HepG2 (cell line): Measurements from ENCODE around the gene CHSY3. TPM values are rescaled to one million over a fixed set of nuclear protein-coding genes. Genes with fewer than 3 reads are reported as not detected.

Experiments
- ATAC-seq: fragments of 200-7000 bp; cut with Tn5 transposase; 3 replicates; pipeline ENCODE4 v1.9.1; 2020; ENCODE audit warnings: mild to moderate bottlenecking, moderate library complexity
- BruUV-seq: library from RNA; stranded (reverse); fragments of 400-500 nt; replicated peaks from 2 replicates; lab custom pipeline; 2021; lab: Mats Ljungman, UMichigan
- CTCF ChIA-PET: fragments of 300-600 bp; formaldehyde crosslinking; extraction: SDS; loops from one replicate; lab custom pipeline; 2021; ENCODE audit warnings: low total read pairs, inconsistent platforms, low intra/inter-chr PET ratio; lab: Yijun Ruan, JAX
- POLR2A ChIA-PET: fragments of 350-600 bp; sonication (Branson Sonifier 250); formaldehyde crosslinking; loops from one replicate; lab custom pipeline; 2020; ENCODE audit warnings: antibody characterized with exemption, inconsistent platforms; lab: Yijun Ruan, JAX
- DNase-seq: peaks from one replicate; pipeline ENCODE4 v3.0.0-alpha.2; 2015; ENCODE audit warnings: low spot score
- FAIRE-seq: peaks from 3 replicates; lab custom pipeline; 2011; peaks lifted over from hg19 to GRCh38; lab: Jason Lieb, UNC
- H2AFZ ChIP-seq: one replicate; pipeline ENCODE4 v1.6.1; 2011; ENCODE audit warnings: low read length, inconsistent platforms
- H3K27ac ChIP-seq: fragments of 300-600 bp; 3 replicates; pipeline ENCODE4 v1.8.0; 2011; ENCODE audit warnings: mixed run types, mild to moderate bottlenecking, mixed read lengths, low read length, inconsistent platforms; ENCODE audit not compliant: insufficient read depth; ENCODE audit errors: extremely low read length
- H3K27me3 ChIP-seq, 2 experiments: fragments of 200-600 bp in 1 of 2; 2 replicates in 1 of 2; 3 replicates in 1 of 2; pipeline versions ENCODE4 v1.6.0 to v1.8.0; 2011; ENCODE audit warnings: low read length in 2 of 2, mild to moderate bottlenecking in 2 of 2, moderate library complexity in 2 of 2, inconsistent platforms in 1 of 2; ENCODE audit not compliant: insufficient read depth in 2 of 2, control insufficient read depth in 1 of 2
- H3K36me3 ChIP-seq, 2 experiments: fragments of 200-600 bp in 1 of 2; replicated peaks in 1 of 2; 2 replicates in 1 of 2; 3 replicates in 1 of 2; pipeline versions ENCODE4 v1.5.1 to v1.8.0; 2011; ENCODE audit warnings: low read length in 2 of 2, inconsistent platforms in 1 of 2; ENCODE audit not compliant: insufficient read depth in 2 of 2, control insufficient read depth in 1 of 2
- H3K4me1 ChIP-seq: 2 replicates; pipeline ENCODE4 v1.5.1; 2012; ENCODE audit warnings: low read length, inconsistent platforms; ENCODE audit not compliant: insufficient read depth
- H3K4me2 ChIP-seq: 2 replicates; pipeline ENCODE4 v1.6.0; 2011; ENCODE audit warnings: low read depth, low read length, inconsistent platforms
- H3K4me3 ChIP-seq, 3 experiments: fragments of 200-600 bp in 1 of 3; sonication (generic), shearing (Covaris generic) in 1 of 3; replicated peaks in 1 of 3; 2 replicates each; pipeline ENCODE4 v1.5.1; 2011 to 2016; ENCODE audit warnings: low read length in 3 of 3, inconsistent platforms in 2 of 3, low read depth in 2 of 3, mild to moderate bottlenecking in 2 of 3, control low read depth in 1 of 3, mixed read lengths in 1 of 3; ENCODE audit not compliant: insufficient read depth in 1 of 3
- H3K79me2 ChIP-seq: one replicate; pipeline ENCODE4 v1.6.1; 2011; ENCODE audit warnings: low read length, inconsistent platforms; ENCODE audit not compliant: insufficient read depth
- H3K9ac ChIP-seq: 2 replicates; pipeline ENCODE4 v1.6.0; 2011; ENCODE audit warnings: mild to moderate bottlenecking, low read depth, low read length, inconsistent platforms; ENCODE audit not compliant: insufficient read depth
- H3K9me3 ChIP-seq: 2 replicates; pipeline ENCODE4 v1.5.1; 2012; ENCODE audit warnings: mild to moderate bottlenecking, low read length
- H4K20me1 ChIP-seq: 2 replicates; pipeline ENCODE4 v1.6.0; 2011; ENCODE audit warnings: inconsistent platforms, mild to moderate bottlenecking, low read length, moderate library complexity; ENCODE audit not compliant: insufficient read depth
- ARNT ChIP-seq: fragments of 450-650 bp; IDR thresholded peaks from 2 replicates; pipeline ENCODE4 v1.6.1; 2017
- KDM2A ChIP-seq: sonication (generic); formaldehyde crosslinking; IDR thresholded peaks from 2 replicates; pipeline ENCODE4 v1.4.0; 2020; ENCODE audit warnings: low read depth, missing genetic modification reagents, borderline replicate concordance
- MZF1 ChIP-seq: sonication (generic); formaldehyde crosslinking; IDR thresholded peaks from 2 replicates; pipeline ENCODE4 v1.8.1; 2023; ENCODE audit warnings: mild to moderate bottlenecking, missing genetic modification reagents, borderline replicate concordance
- NR0B2 ChIP-seq: sonication (generic); formaldehyde crosslinking; IDR thresholded peaks from 2 replicates; pipeline ENCODE4 v1.4.0; 2020; ENCODE audit warnings: mild to moderate bottlenecking, missing genetic modification reagents
- PHF8 ChIP-seq: sonication (generic); formaldehyde crosslinking; IDR thresholded peaks from 2 replicates; pipeline ENCODE4 v1.5.0; 2020; ENCODE audit warnings: missing genetic modification reagents
- RELA ChIP-seq: sonication (generic); formaldehyde crosslinking; IDR thresholded peaks from 2 replicates; pipeline ENCODE4 v1.4.0; 2020; ENCODE audit warnings: missing genetic modification reagents
- TAF15 ChIP-seq: fragments of 200-400 bp; formaldehyde crosslinking; IDR thresholded peaks from one replicate; pipeline ENCODE4 v1.6.1; 2018; ENCODE audit warnings: mild to moderate bottlenecking, low read depth, low read length; ENCODE audit not compliant: poor library complexity, severe bottlenecking
- TFDP2 ChIP-seq: sonication (generic); formaldehyde crosslinking; IDR thresholded peaks from 2 replicates; pipeline ENCODE4 v1.4.0; 2020; ENCODE audit warnings: missing genetic modification reagents
- THAP8 ChIP-seq: sonication (generic); formaldehyde crosslinking; IDR thresholded peaks from 2 replicates; pipeline ENCODE4 v1.5.1; 2020; ENCODE audit warnings: missing genetic modification reagents, mild to moderate bottlenecking, borderline replicate concordance
- ZBED4 ChIP-seq: sonication (generic); formaldehyde crosslinking; IDR thresholded peaks from 2 replicates; pipeline ENCODE4 v1.4.0; 2020; ENCODE audit warnings: missing genetic modification reagents, borderline replicate concordance
- ZFP62 ChIP-seq: sonication (generic); formaldehyde crosslinking; IDR thresholded peaks from 2 replicates; pipeline ENCODE4 v1.4.0; 2020; ENCODE audit warnings: missing genetic modification reagents
- ZNF235 ChIP-seq: sonication (generic); formaldehyde crosslinking; IDR thresholded peaks from 2 replicates; pipeline ENCODE4 v1.8.1; 2023; ENCODE audit warnings: mild to moderate bottlenecking, missing genetic modification reagents, borderline replicate concordance
- ZNF431 ChIP-seq: sonication (generic); formaldehyde crosslinking; IDR thresholded peaks from 2 replicates; pipeline ENCODE4 v1.9.0; 2022; ENCODE audit warnings: missing genetic modification reagents, low read depth, mild to moderate bottlenecking, borderline replicate concordance
- ZNF615 ChIP-seq: sonication (generic); formaldehyde crosslinking; IDR thresholded peaks from 2 replicates; pipeline ENCODE4 v1.5.0; 2020; ENCODE audit warnings: mild to moderate bottlenecking, missing genetic modification reagents, borderline replicate concordance
- WGBS: methylation state at CpG from one replicate; pipeline ENCODE4 v1.1.6; 2017; ENCODE audit warnings: low lambda C conversion rate; 5-methylcytosine and 5-hydroxymethylcytosine counted together
- in situ Hi-C: cut with HindIII; loops from 2 replicates; pipeline ENCODE4 v1.10.0; 2017; ENCODE audit warnings: low pct_unique_long_range_greater_than_20kb; ENCODE audit not compliant: extremely low pct_ligation_motif_present
- intact Hi-C: fragments of 100-400 bp; cut with micrococcal nuclease; formaldehyde crosslinking; loops from one replicate; pipeline ENCODE4 v1.10.0; 2022; ENCODE audit not compliant: unreplicated experiment
- polyA plus RNA-seq, 8 experiments: library from polyadenylated mRNA; depleted of rRNA in 3 of 8; stranded (reverse) in 7 of 8; unstranded in 1 of 8; fragments of >200 nt; fragmentation: Illumina TruSeq in 4 of 8; extraction: Trizol in 4 of 8; gene quantifications; 2 replicates each; pipeline versions ENCODE4 v1.2.1 to v1.2.3, GENCODE V29; 2011 to 2016; ENCODE audit warnings: low read depth in 4 of 8, missing spikeins in 1 of 8, mixed read lengths in 1 of 8; ENCODE audit not compliant: insufficient read depth in 1 of 8
- total RNA-seq, 5 experiments: library from RNA; depleted of rRNA; stranded (reverse); fragments of >200 nt; fragmentation: Illumina TruSeq; extraction: Trizol; gene quantifications; 2 replicates each; pipeline ENCODE4 v1.2.3, GENCODE V29; 2016; ENCODE audit warnings: low read depth in 1 of 5

CHSY3 gene
- total and polyA plus RNA-seq, 2 of the 13 experiments (the other 11 are each of a cell fraction or from before 2014, with no cell fraction given) = 0.26 to 4.1 TPM

- no peak for DNase-seq
- no peak overlapping the region for H3K4me3 ChIP-seq
- H3K27me3 ChIP-seq = no peaks in the 10 kb centered on the region
- H3K79me2 ChIP-seq = no peaks in the 10 kb centered on the region
- no peak overlapping the region for H3K9ac ChIP-seq
- ChIA-PET CTCF (no interaction called here), POLR2A (no interaction called here)
- ATAC-seq = no peak
- WGBS = 51% methylated on average over 1 of the region's 1 CpG
- no peak overlapping the region for H3K4me2 ChIP-seq
- no peaks in the 10 kb centered on the region for H4K20me1 ChIP-seq
- no peak for FAIRE-seq
- H3K4me1 ChIP-seq = no peaks in the 10 kb centered on the region
- no peaks in the 10 kb centered on the region for H3K36me3 ChIP-seq
- in situ Hi-C loops (loop anchor here (25.0 kb wide), 1 partner anchor 1200 kb away; no protein-coding TSS in a partner anchor), intact Hi-C loops (no loop called here)
- H3K27ac ChIP-seq = no peak overlapping the region
- H2AFZ ChIP-seq = no peak overlapping the region
- no TSS peak for BruUV-seq
- H3K9me3 ChIP-seq = no peaks in the 10 kb centered on the region
- no peak for TF ChIP-seq ZBED4 (CRISPR knock-in tag)
- no peak for TF ChIP-seq ARNT
- TF ChIP-seq ZNF615 = no peak
- no peak for TF ChIP-seq THAP8 (CRISPR knock-in tag)
- TF ChIP-seq MZF1 (CRISPR knock-in tag) = no peak
- no peak for TF ChIP-seq TFDP2
- no peak for TF ChIP-seq RELA (CRISPR knock-in tag)
- no peak for TF ChIP-seq NR0B2
- no peak for TF ChIP-seq ZNF431
- TF ChIP-seq ZFP62 (CRISPR knock-in tag) = no peak
- TF ChIP-seq TAF15 = no peak
- no peak for TF ChIP-seq PHF8
- TF ChIP-seq KDM2A = no peak
- TF ChIP-seq ZNF235 (CRISPR knock-in tag) = no peak
Observed at GRCh38 chr5:129912601-129913255, 8.5 kb downstream of the CHSY3 start.
